Testis (tissue), 3 donors: ENCODE data around the gene PLEKHA4. TPM values are rescaled to one million over a fixed set of nuclear protein-coding genes. Genes with fewer than 3 reads are reported as not detected.
"Not testable (repeated sequence)": the region's sequence is repeated elsewhere in the genome, so short reads cannot be mapped to it uniquely, and the experiment has no call there.

Experiments
- DNase-seq: peaks from one replicate; pipeline ENCODE4 v3.0.0-alpha.2; 2019
- H3K27ac ChIP-seq, 2 donors: fragments of 200-600 bp; sonication (generic); one replicate each; pipeline ENCODE4 v1.5.1; 2019
- H3K27me3 ChIP-seq: fragments of 200-600 bp; sonication (generic); one replicate; pipeline ENCODE4 v1.5.1; 2019
- H3K36me3 ChIP-seq: fragments of 200-600 bp; sonication (generic); one replicate; pipeline ENCODE4 v1.5.1; 2017; ENCODE audit warnings: low read depth; ENCODE audit errors: missing control alignments
- H3K4me1 ChIP-seq: fragments of 200-600 bp; sonication (generic); one replicate; pipeline ENCODE4 v1.5.1; 2019
- H3K4me3 ChIP-seq, 2 donors: fragments of 200-600 bp; sonication (generic); one replicate each; pipeline ENCODE4 v1.5.1; 2017 to 2019
- H3K9me3 ChIP-seq: fragments of 200-600 bp; sonication (generic); one replicate; pipeline ENCODE4 v1.5.1; 2017
- POLR2A ChIP-seq: fragments of 450-650 bp; IDR thresholded peaks from one replicate; pipeline ENCODE4 v1.6.1; 2017; ENCODE audit warnings: antibody characterized with exemption, mild to moderate bottlenecking, moderate library complexity
- WGBS, 2 donors: methylation state at CpG; one replicate each; pipeline ENCODE4 v1.1.5; 2018; 5-methylcytosine and 5-hydroxymethylcytosine counted together
- intact Hi-C: fragments of 100-400 bp; cut with DNase I; formaldehyde crosslinking; loops from one replicate; pipeline ENCODE4 v1.15.1; 2023; ENCODE audit warnings: low total_unique reads
- polyA plus RNA-seq: library from polyadenylated mRNA; stranded (reverse); fragments of 350-450 nt; fragmentation: Illumina TruSeq; extraction: RNeasy Lipid Tissue Mini Kit (QIAGEN cat#74804); gene quantifications from one replicate; pipeline ENCODE4 v1.2.3, GENCODE V29; 2014; ENCODE audit warnings: low read depth, low replicate concordance; ENCODE audit not compliant: insufficient read depth
- total RNA-seq, 2 donors: library from RNA; depleted of rRNA; stranded (reverse); fragments of >200 nt; gene quantifications; one replicate each; pipeline ENCODE4 v1.2.3, GENCODE V29; 2016
- TF ChIP-seq, protein P1 (sequence below), 3 experiments: fragments of 450-650 bp in 2 of 3; fragments of 200-600 bp in 1 of 3; sonication (generic) in 1 of 3; IDR thresholded peaks; one replicate each; pipeline ENCODE4 v1.5.1; 2016 to 2019; ENCODE audit warnings: antibody characterized with exemption in 3 of 3, mild to moderate bottlenecking in 2 of 3, moderate library complexity in 1 of 3

Gene PLEKHA4
- total and polyA plus RNA-seq, 3 donors from 2014 or later: 12.8 to 22.3 (median 19.9) TPM

DNA sequence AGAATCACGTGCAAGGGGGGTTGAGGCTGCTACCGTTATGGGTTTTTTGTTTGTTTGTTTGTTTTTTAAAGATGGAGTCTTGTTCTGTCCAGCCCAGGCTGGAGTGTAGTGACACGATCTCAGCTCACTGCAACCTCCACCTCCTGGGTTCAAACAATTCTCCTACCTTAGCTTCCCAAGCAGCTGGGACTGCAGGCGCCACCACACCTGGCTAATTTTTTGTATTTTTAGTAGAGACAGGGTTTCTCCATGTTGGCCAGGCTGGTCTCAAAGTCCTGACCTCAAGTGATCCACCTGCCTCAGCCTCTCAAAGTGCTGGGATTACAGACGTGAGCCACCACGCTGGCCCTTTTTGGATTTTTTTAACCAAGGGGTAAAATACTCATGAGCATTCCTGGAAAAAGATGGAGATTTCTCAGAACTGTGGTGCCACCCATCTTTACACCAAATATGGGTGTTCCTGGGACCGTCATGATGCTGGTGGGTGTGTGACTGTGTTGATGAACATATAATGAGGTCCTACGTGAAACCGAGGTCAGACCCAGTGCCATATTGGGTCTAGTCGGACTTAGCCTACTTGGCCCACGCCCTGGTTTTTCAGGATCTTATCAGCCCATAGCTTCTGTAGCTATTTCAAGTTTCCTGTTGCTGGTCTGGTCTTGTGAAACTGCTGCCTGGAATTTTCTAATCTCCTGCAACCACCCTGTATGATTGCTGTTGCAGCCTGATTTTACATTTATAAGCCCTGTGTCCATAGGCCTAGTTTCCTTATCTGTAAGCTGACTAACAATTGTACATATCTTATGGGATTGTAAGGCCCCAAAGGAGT is 10.0 kb upstream of the PLEKHA4 start:
- intact Hi-C loops: no loop called here
- peak; percentile 60 for DNase-seq
- peak overlapping the region in 1 of 2 donors; percentile 12 for H3K27ac ChIP-seq

DNA sequence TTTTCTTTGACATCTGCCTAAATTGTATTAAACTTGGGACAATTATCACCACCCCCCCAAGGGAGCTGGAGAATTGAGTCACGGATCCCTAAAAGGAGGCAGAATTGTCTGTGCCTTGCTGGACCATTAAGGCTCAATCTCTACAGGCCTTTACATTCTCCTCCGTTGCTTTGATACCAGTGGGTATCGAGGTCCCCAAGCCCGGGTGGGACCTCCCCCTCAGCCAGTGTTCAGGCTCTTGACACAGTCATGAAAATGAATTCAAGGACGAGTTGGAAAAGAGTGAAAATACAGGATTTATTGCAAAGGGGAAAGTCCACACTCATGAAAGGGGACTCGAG is 9.4 kb upstream of the PLEKHA4 start:
- WGBS, 2 donors: 74 to 88% methylated on average over 6 of the region's 6 CpGs
- H3K27me3 ChIP-seq: no peaks in the 10 kb centered on the region
- no peak for DNase-seq
- H3K4me1 ChIP-seq: peaks cover 24% of the 10 kb centered on the region
- intact Hi-C loops: no loop called here
- TF ChIP-seq, protein P1, sequence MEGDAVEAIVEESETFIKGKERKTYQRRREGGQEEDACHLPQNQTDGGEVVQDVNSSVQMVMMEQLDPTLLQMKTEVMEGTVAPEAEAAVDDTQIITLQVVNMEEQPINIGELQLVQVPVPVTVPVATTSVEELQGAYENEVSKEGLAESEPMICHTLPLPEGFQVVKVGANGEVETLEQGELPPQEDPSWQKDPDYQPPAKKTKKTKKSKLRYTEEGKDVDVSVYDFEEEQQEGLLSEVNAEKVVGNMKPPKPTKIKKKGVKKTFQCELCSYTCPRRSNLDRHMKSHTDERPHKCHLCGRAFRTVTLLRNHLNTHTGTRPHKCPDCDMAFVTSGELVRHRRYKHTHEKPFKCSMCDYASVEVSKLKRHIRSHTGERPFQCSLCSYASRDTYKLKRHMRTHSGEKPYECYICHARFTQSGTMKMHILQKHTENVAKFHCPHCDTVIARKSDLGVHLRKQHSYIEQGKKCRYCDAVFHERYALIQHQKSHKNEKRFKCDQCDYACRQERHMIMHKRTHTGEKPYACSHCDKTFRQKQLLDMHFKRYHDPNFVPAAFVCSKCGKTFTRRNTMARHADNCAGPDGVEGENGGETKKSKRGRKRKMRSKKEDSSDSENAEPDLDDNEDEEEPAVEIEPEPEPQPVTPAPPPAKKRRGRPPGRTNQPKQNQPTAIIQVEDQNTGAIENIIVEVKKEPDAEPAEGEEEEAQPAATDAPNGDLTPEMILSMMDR (IDR thresholded peaks at IDR 0.05): no peak
- no peak for TF ChIP-seq POLR2A
- no peak overlapping the region for H3K4me3 ChIP-seq
- H3K9me3 ChIP-seq: no peaks in the 10 kb centered on the region
- H3K27ac ChIP-seq: peak overlapping the region in 1 of 2 donors; percentile 12
- no peaks in the 10 kb centered on the region for H3K36me3 ChIP-seq

More for the DNA sequence above, 10.0 kb upstream of the PLEKHA4 start:
- peaks cover 24% of the 10 kb centered on the region for H3K4me1 ChIP-seq
- TF ChIP-seq, protein P1 (IDR thresholded peaks at IDR 0.05): no peak
- TF ChIP-seq POLR2A: no peak
- no peaks in the 10 kb centered on the region for H3K36me3 ChIP-seq
- WGBS, 2 donors: 66 to 70% methylated on average over 11 of the region's 11 CpGs
- no peaks in the 10 kb centered on the region for H3K27me3 ChIP-seq
- H3K4me3 ChIP-seq: no peak overlapping the region
- no peaks in the 10 kb centered on the region for H3K9me3 ChIP-seq

DNA sequence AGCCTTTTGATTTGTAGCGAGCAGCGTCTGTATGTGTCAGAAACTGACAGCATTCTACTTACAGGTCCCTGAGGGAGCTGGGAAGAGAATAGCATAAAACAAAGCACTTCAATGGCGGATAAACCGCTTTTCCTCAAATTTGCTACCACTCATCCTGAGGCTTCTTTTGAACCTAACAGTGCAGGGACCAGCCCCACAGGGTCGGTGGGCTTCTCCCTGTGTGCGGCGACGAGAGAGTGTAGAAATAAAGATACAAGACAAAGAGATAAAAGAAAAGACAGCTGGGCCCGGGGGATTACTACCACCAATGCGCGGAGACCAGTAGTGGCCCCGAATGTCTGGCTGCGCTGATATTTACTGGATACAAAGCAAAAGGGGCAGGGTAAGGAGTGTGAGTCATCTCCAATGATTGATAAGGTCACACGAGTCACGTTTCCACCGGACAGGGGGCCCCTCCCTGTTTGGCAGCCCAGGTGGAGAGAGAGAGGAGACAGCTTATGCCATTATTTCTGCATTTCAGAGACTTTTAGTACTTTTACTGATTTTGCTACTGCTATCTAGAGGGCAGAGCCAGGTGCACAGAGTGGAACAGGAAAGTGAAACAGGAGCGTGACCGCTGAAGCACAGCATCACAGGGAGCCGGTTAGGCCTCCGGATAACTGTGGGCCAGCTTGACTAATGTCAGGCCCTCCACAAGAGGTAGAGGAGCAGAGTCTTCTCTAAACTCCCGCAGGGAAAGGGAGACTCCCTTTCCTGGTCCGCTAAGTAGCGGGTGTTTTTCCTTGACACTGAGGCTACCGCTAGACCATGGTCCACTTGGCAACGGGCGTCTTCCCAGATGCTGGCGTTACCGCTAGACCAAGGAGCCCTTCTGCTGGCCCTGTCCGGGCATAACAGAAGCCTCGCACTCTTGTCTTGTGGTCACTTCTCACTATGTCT is 7.9 kb upstream of the PLEKHA4 start:
- H3K4me3 ChIP-seq, DNase-seq, intact Hi-C loops, H3K36me3 ChIP-seq, H3K27me3 ChIP-seq, H3K9me3 ChIP-seq: not testable (repeated sequence)
- Histone ChIP-seq H3K27ac (peak overlapping the region; percentile 100), H3K4me1 (peaks cover 27% of the 10 kb centered on the region)
- WGBS, 2 donors: 75 to 76% methylated on average over 30 of the region's 30 CpGs

DNA sequence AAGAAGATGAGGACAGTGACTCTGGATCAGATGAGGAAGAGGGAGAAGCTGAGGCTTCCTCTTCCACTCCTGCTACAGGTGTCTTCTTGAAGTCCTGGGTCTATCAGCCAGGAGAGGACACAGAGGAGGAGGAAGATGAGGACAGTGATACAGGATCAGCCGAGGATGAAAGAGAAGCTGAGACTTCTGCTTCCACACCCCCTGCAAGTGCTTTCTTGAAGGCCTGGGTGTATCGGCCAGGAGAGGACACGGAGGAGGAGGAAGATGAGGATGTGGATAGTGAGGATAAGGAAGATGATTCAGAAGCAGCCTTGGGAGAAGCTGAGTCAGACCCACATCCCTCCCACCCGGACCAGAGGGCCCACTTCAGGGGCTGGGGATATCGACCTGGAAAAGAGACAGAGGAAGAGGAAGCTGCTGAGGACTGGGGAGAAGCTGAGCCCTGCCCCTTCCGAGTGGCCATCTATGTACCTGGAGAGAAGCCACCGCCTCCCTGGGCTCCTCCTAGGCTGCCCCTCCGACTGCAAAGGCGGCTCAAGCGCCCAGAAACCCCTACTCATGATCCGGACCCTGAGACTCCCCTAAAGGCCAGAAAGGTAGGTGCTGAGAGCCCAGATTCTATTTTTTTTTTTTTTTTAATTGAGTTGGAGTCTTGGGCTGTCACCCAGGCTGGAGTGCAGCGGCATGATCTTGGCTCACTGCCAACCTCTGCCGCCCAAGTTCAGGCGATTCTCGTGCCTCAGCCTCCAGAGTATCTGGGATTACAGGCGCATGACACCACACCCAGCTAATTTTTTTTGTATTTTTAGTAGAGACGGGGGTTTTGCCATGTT is 6.1 kb upstream of the PLEKHA4 start:
- WGBS, 2 donors: 33 to 40% methylated on average over 17 of the region's 17 CpGs
- intact Hi-C loops: no loop called here
- no peaks in the 10 kb centered on the region for H3K9me3 ChIP-seq

More for the DNA sequence above, 6.1 kb upstream of the PLEKHA4 start:
- TF ChIP-seq POLR2A: no peak
- TF ChIP-seq, protein P1 (IDR thresholded peaks at IDR 0.05): no peak
- Histone ChIP-seq H3K27me3 (no peaks in the 10 kb centered on the region), H3K27ac (peak overlapping the region; percentile 100), H3K4me1 (peaks cover 27% of the 10 kb centered on the region), H3K36me3 (no peaks in the 10 kb centered on the region), H3K4me3 (peak overlapping the region; percentile 98 to 100)
- DNase-seq: no peak
